Hepatocyte (in vitro differentiated cells): Measurements from ENCODE around the gene TRMT1.

Experiments used
- EZH2 ChIP-seq: fragments of 200-600 bp; sonication (generic); IDR thresholded peaks from 2 replicates; pipeline ENCODE4 v1.6.1; 2016; ENCODE audit warnings: antibody characterized with exemption, mild to moderate bottlenecking, borderline replicate concordance
- EZH2phosphoT487 ChIP-seq: fragments of 200-600 bp; sonication (generic); IDR thresholded peaks from one replicate; pipeline ENCODE4 v1.6.1; 2018; ENCODE audit warnings: antibody characterized with exemption, mild to moderate bottlenecking, low read depth, moderate library complexity; ENCODE audit not compliant: unreplicated experiment, severe bottlenecking
- TF ChIP-seq, protein P1 (sequence below): fragments of 200-600 bp; sonication (generic); IDR thresholded peaks from 2 replicates; pipeline ENCODE4 v1.5.1; 2016; ENCODE audit warnings: antibody characterized with exemption, mild to moderate bottlenecking; ENCODE audit not compliant: poor library complexity

- TF ChIP-seq, protein P1, sequence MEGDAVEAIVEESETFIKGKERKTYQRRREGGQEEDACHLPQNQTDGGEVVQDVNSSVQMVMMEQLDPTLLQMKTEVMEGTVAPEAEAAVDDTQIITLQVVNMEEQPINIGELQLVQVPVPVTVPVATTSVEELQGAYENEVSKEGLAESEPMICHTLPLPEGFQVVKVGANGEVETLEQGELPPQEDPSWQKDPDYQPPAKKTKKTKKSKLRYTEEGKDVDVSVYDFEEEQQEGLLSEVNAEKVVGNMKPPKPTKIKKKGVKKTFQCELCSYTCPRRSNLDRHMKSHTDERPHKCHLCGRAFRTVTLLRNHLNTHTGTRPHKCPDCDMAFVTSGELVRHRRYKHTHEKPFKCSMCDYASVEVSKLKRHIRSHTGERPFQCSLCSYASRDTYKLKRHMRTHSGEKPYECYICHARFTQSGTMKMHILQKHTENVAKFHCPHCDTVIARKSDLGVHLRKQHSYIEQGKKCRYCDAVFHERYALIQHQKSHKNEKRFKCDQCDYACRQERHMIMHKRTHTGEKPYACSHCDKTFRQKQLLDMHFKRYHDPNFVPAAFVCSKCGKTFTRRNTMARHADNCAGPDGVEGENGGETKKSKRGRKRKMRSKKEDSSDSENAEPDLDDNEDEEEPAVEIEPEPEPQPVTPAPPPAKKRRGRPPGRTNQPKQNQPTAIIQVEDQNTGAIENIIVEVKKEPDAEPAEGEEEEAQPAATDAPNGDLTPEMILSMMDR, result peak; percentile 28
- no peak for TF ChIP-seq EZH2phosphoT487
- no peak for TF ChIP-seq EZH2
Measured at GRCh38 chr19:13152974-13153568, 36.5 kb upstream of the TRMT1 start.
